ENCODE data around the gene CCT6A.
"Not testable (repeated sequence)": the region's sequence is repeated elsewhere in the genome, so short reads cannot be mapped to it uniquely, and the experiment has no call there.

DNA sequence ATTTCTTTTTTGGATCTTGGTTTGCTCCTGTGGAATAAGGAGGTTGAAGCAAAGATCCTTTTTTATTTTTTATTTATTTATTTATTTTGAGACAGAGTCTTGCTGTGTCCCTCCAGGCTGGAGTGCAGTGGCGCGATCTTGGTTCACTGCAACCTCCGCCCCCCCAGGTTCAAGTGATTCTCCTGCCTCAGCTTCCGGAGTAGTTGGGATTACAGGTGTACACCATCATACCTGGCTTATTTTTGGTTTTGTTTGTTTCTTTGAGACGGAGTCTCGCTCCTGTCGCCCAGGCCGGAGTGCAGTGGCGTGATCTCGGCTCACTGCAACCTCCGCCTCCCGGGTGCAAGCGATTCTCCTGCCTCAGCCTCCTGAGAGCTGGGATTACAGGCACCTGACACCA lies 14.8 kb downstream of the CCT6A start:
- TF ChIP-seq, protein P1, sequence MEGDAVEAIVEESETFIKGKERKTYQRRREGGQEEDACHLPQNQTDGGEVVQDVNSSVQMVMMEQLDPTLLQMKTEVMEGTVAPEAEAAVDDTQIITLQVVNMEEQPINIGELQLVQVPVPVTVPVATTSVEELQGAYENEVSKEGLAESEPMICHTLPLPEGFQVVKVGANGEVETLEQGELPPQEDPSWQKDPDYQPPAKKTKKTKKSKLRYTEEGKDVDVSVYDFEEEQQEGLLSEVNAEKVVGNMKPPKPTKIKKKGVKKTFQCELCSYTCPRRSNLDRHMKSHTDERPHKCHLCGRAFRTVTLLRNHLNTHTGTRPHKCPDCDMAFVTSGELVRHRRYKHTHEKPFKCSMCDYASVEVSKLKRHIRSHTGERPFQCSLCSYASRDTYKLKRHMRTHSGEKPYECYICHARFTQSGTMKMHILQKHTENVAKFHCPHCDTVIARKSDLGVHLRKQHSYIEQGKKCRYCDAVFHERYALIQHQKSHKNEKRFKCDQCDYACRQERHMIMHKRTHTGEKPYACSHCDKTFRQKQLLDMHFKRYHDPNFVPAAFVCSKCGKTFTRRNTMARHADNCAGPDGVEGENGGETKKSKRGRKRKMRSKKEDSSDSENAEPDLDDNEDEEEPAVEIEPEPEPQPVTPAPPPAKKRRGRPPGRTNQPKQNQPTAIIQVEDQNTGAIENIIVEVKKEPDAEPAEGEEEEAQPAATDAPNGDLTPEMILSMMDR (IDR thresholded peaks at IDR 0.05): not testable (repeated sequence)
- not testable (repeated sequence) for TF ChIP-seq POLR2A (IDR thresholded peaks at IDR 0.05)

Measured in tibial nerve (tissue), 3 donors.